GM21619 (cell line): ENCODE results near the gene SPTLC1.
"Not testable (repeated sequence)": the region's sequence is repeated elsewhere in the genome, so short reads cannot be mapped to it uniquely, and the experiment has no call there.

Source experiments
- ATAC-seq: cut with Tn5 transposase; IDR thresholded peaks from one replicate; pipeline ENCODE4 v1.9.1; 2021; ENCODE audit not compliant: unreplicated experiment

The SPTLC1 gene

GRCh38 chr9:92035687-92036410, 79.4 kb downstream of the SPTLC1 start:
- ATAC-seq: no peak

- ATAC-seq: no peak
These were observed 80.1 kb downstream of the SPTLC1 start for GRCh38 chr9:92035146-92035545.

GRCh38 chr9:92033991-92034390, 81.2 kb downstream of the SPTLC1 start:
- no peak for ATAC-seq

GRCh38 chr9:92033307-92033706, 81.9 kb downstream of the SPTLC1 start:
- no peak for ATAC-seq

GRCh38 chr9:92032891-92033290, 82.3 kb downstream of the SPTLC1 start:
- no peak for ATAC-seq

- no peak for ATAC-seq
These were observed 84.8 kb downstream of the SPTLC1 start for GRCh38 chr9:92030367-92030766.

- no peak for ATAC-seq
These were observed 85.7 kb downstream of the SPTLC1 start for GRCh38 chr9:92029553-92029952.

- ATAC-seq: no peak
These were observed 88.8 kb downstream of the SPTLC1 start for GRCh38 chr9:92026206-92027002.

- ATAC-seq: not testable (repeated sequence)
These were observed 93.2 kb downstream of the SPTLC1 start for GRCh38 chr9:92021785-92022541.

- no peak for ATAC-seq
These were observed 95.6 kb downstream of the SPTLC1 start for GRCh38 chr9:92019658-92020057.

GRCh38 chr9:92010705-92011536, 104.3 kb downstream of the SPTLC1 start:
- no peak for ATAC-seq

- ATAC-seq: not testable (repeated sequence)
These were observed 105.0 kb downstream of the SPTLC1 start for GRCh38 chr9:92010253-92010652.

GRCh38 chr9:92008041-92008440, 107.2 kb downstream of the SPTLC1 start:
- no peak for ATAC-seq

GRCh38 chr9:92004045-92004392, 111.2 kb downstream of the SPTLC1 start:
- ATAC-seq: no peak

GRCh38 chr9:92003308-92004044, 111.7 kb downstream of the SPTLC1 start:
- no peak for ATAC-seq

- ATAC-seq: not testable (repeated sequence)
These were observed 113.3 kb downstream of the SPTLC1 start for GRCh38 chr9:92001948-92002347.

- ATAC-seq: no peak
These were observed 114.0 kb downstream of the SPTLC1 start for GRCh38 chr9:92001244-92001643.

GRCh38 chr9:91995000-91995655, 120.1 kb downstream of the SPTLC1 start:
- ATAC-seq: no peak

- ATAC-seq: no peak
These were observed 120.8 kb downstream of the SPTLC1 start for GRCh38 chr9:91994422-91994821.
